Liver (tissue), 9 donors: ENCODE data around the gene MCF2L. TPM values are rescaled to one million over a fixed set of nuclear protein-coding genes. Genes with fewer than 3 reads are reported as not detected.

Experiments
- DNase-seq: peaks from one replicate; pipeline ENCODE4 v3.0.0-alpha.2; 2017; ENCODE audit warnings: low spot score
- H3K27ac ChIP-seq, 2 donors: one replicate each; pipeline ENCODE4 v1.7.0; 2013; ENCODE audit warnings: inconsistent platforms in 2 of 2, low read length in 2 of 2, control low read depth in 1 of 2, low read depth in 1 of 2, mild to moderate bottlenecking in 1 of 2
- H3K27me3 ChIP-seq, 4 donors: one replicate each; pipeline versions ENCODE4 v1.6.1 to v1.7.0; 2013; ENCODE audit warnings: low read length in 3 of 4, inconsistent platforms in 1 of 4, mild to moderate bottlenecking in 1 of 4, moderate library complexity in 1 of 4; ENCODE audit not compliant: control insufficient read depth in 4 of 4, insufficient read depth in 4 of 4
- H3K36me3 ChIP-seq, 4 donors: one replicate each; pipeline versions ENCODE4 v1.6.1 to v1.7.0; 2013; ENCODE audit warnings: low read length in 3 of 4, mild to moderate bottlenecking in 3 of 4, low read depth in 1 of 4, moderate library complexity in 1 of 4; ENCODE audit not compliant: control insufficient read depth in 4 of 4, insufficient read depth in 3 of 4
- H3K4me1 ChIP-seq, 4 donors: one replicate each; pipeline versions ENCODE4 v1.6.1 to v1.7.0; 2013; ENCODE audit warnings: low read length in 3 of 4, mild to moderate bottlenecking in 3 of 4, moderate library complexity in 1 of 4; ENCODE audit not compliant: control insufficient read depth in 4 of 4, insufficient read depth in 4 of 4
- H3K4me3 ChIP-seq, 3 donors: one replicate each; pipeline versions ENCODE4 v1.6.1 to v1.7.0; 2013; ENCODE audit warnings: low read length in 3 of 3, control low read depth in 1 of 3, low read depth in 1 of 3, mild to moderate bottlenecking in 1 of 3
- H3K9ac ChIP-seq, 2 donors: one replicate each; pipeline ENCODE4 v1.7.0; 2013; ENCODE audit warnings: low read length in 2 of 2, mild to moderate bottlenecking in 2 of 2, moderate library complexity in 2 of 2, control low read depth in 1 of 2, low read depth in 1 of 2
- H3K9me3 ChIP-seq, 4 donors: one replicate each; pipeline versions ENCODE4 v1.6.1 to v1.7.0; 2013; ENCODE audit warnings: low read length in 3 of 4; ENCODE audit not compliant: control insufficient read depth in 4 of 4
- CTCF ChIP-seq: fragments of 150-350 bp; IDR thresholded peaks from 2 replicates; pipeline ENCODE4 v1.5.1; 2017; ENCODE audit warnings: improper control_type of control experiment, low read depth, low read length; ENCODE audit not compliant: missing input control
- EGR1 ChIP-seq, 2 donors: IDR thresholded peaks; 2 replicates each; pipeline ENCODE4 v1.6.1; 2016 to 2018; ENCODE audit warnings: antibody characterized with exemption in 2 of 2, low read depth in 2 of 2
- FOXA1 ChIP-seq: IDR thresholded peaks from 2 replicates; pipeline ENCODE4 v1.6.1; 2016; ENCODE audit warnings: antibody characterized with exemption
- FOXA2 ChIP-seq: IDR thresholded peaks from 2 replicates; pipeline ENCODE4 v1.6.1; 2016; ENCODE audit warnings: antibody characterized with exemption
- GABPA ChIP-seq, 2 donors: IDR thresholded peaks in 1 of 2; conservative IDR thresholded peaks in 1 of 2; 2 replicates each; pipeline ENCODE4 v1.6.1; 2016; ENCODE audit warnings: antibody characterized with exemption in 2 of 2, mild to moderate bottlenecking in 1 of 2, moderate library complexity in 1 of 2
- HNF4A ChIP-seq, 2 donors: conservative IDR thresholded peaks; 2 replicates each; pipeline ENCODE4 v1.6.1; 2016; ENCODE audit warnings: antibody characterized with exemption in 2 of 2, mild to moderate bottlenecking in 2 of 2
- HNF4G ChIP-seq: IDR thresholded peaks from 2 replicates; pipeline ENCODE4 v1.6.1; 2016; ENCODE audit warnings: antibody characterized with exemption
- JUND ChIP-seq, 2 donors: IDR thresholded peaks; 2 replicates each; pipeline ENCODE4 v1.6.1; 2016; ENCODE audit warnings: antibody characterized with exemption in 2 of 2
- MAX ChIP-seq: IDR thresholded peaks from 2 replicates; pipeline ENCODE4 v1.6.1; 2016; ENCODE audit warnings: antibody characterized with exemption
- NR2F2 ChIP-seq: IDR thresholded peaks from 2 replicates; pipeline ENCODE4 v1.6.1; 2016; ENCODE audit warnings: antibody characterized with exemption
- RAD21 ChIP-seq, 2 donors: IDR thresholded peaks; 2 replicates each; pipeline ENCODE4 v1.6.1; 2016; ENCODE audit warnings: antibody characterized with exemption in 2 of 2, mild to moderate bottlenecking in 2 of 2
- REST ChIP-seq: IDR thresholded peaks from 2 replicates; pipeline ENCODE4 v1.6.1; 2016; ENCODE audit warnings: antibody characterized with exemption, mild to moderate bottlenecking
- RXRA ChIP-seq, 2 donors: IDR thresholded peaks; 2 replicates each; pipeline ENCODE4 v1.6.1; 2017 to 2018; ENCODE audit warnings: antibody characterized with exemption in 2 of 2, mild to moderate bottlenecking in 1 of 2
- SP1 ChIP-seq: IDR thresholded peaks from 2 replicates; pipeline ENCODE4 v1.6.1; 2018; ENCODE audit warnings: antibody characterized with exemption, mild to moderate bottlenecking
- TAF1 ChIP-seq: conservative IDR thresholded peaks from 2 replicates; pipeline ENCODE4 v1.6.1; 2016; ENCODE audit warnings: antibody characterized with exemption, mild to moderate bottlenecking
- YY1 ChIP-seq: IDR thresholded peaks from 2 replicates; pipeline ENCODE4 v1.6.1; 2016; ENCODE audit warnings: antibody characterized with exemption, mild to moderate bottlenecking
- ZBTB33 ChIP-seq: IDR thresholded peaks from 2 replicates; pipeline ENCODE4 v1.6.1; 2016; ENCODE audit warnings: antibody characterized with exemption
- WGBS: extraction: QIAGEN DNeasy Blood & Tissue Kit; methylation state at CpG from one replicate; pipeline ENCODE4 v1.1.7; 2013; 5-methylcytosine and 5-hydroxymethylcytosine counted together
- polyA plus RNA-seq, 2 donors: library from polyadenylated mRNA; stranded (reverse) in 1 of 2; unstranded in 1 of 2; fragments of 200-250 nt in 1 of 2; fragments of >200 nt in 1 of 2; fragmentation: Nextera tagmentation in 1 of 2; extraction: Ambion mirVana in 1 of 2; gene quantifications; one replicate each; pipeline versions ENCODE4 v1.2.1 to v1.2.3, GENCODE V29; 2013 to 2015
- total RNA-seq, 2 donors: library from RNA; depleted of rRNA; stranded (reverse); fragments of >200 nt; gene quantifications; one replicate each; pipeline ENCODE4 v1.2.3, GENCODE V29; 2014
- TF ChIP-seq, protein P1 (sequence below): IDR thresholded peaks from 2 replicates; pipeline ENCODE4 v1.6.1; 2016; ENCODE audit warnings: antibody characterized with exemption
- donor health status: healthy.
- donor health status: healthy.
- donor health status: healthy.
- donor health status: healthy.
- donor health status: healthy.

Gene MCF2L
- total and polyA plus RNA-seq, 4 donors: 2.9 to 12.8 (median 7.1) TPM

DNA sequence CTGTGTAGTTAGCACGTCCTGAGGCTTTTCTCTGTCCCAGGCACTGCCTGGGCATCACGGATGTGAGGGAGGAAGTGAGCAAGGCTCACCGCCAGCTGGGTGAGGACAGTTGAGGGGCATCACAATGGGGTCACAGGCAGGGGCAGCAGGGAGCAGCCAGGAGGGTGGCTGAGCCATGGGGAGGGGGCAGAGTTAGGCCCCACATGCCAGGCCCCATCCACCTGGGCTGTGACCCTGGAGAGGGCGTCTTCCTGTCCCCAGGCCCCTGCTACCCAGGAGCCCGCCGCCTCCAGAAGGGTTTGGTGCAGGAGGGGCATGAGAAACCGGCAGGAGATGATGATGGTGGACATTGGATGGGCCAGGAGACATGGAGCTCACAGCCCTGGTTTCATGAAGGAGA, 79.8 kb downstream of the MCF2L start:
- DNase-seq: no peak
- no peak overlapping the region for H3K27ac ChIP-seq
- H3K4me1 ChIP-seq: no peaks in the 10 kb centered on the region
- H3K36me3 ChIP-seq: peaks cover 0 to 17% (median 7%) of the 10 kb centered on the region in 4 donors
- H3K4me3 ChIP-seq: no peak overlapping the region
- 84% methylated on average over 7 of the region's 7 CpGs for WGBS
- H3K9ac ChIP-seq: no peak overlapping the region
- TF ChIP-seq REST: no peak
- no peak for TF ChIP-seq NR2F2
- TF ChIP-seq YY1: no peak
- TF ChIP-seq, protein P1, sequence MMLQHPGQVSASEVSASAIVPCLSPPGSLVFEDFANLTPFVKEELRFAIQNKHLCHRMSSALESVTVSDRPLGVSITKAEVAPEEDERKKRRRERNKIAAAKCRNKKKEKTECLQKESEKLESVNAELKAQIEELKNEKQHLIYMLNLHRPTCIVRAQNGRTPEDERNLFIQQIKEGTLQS: no peak
- TF ChIP-seq HNF4G: no peak
- no peak for TF ChIP-seq RAD21 (IDR thresholded peaks at IDR 0.05)
- no peak for TF ChIP-seq SP1
- no peak for TF ChIP-seq FOXA1
- no peaks in the 10 kb centered on the region for H3K27me3 ChIP-seq
- no peaks in the 10 kb centered on the region for H3K9me3 ChIP-seq

GRCh38 chr13:113049521-113049941, 80.5 kb downstream of the MCF2L start:
- H3K4me3 ChIP-seq: no peak overlapping the region
- H3K27ac ChIP-seq: no peak overlapping the region
- WGBS: 85% methylated on average over 13 of the region's 13 CpGs
- TF ChIP-seq HNF4G: no peak
- no peak for TF ChIP-seq FOXA1
- TF ChIP-seq NR2F2: no peak
- TF ChIP-seq HNF4A (conservative IDR thresholded peaks at IDR 0.05): no peak
- no peak for TF ChIP-seq YY1
- TF ChIP-seq MAX: no peak
- TF ChIP-seq, protein P1: no peak
- no peak for TF ChIP-seq TAF1
- TF ChIP-seq CTCF: no peak
- TF ChIP-seq EGR1 (IDR thresholded peaks at IDR 0.05; ENCODE audit: low read depth in 2 of 2): no peak
- no peak for TF ChIP-seq GABPA (IDR thresholded peaks at IDR 0.05 in 1 of 2, conservative IDR thresholded peaks at IDR 0.05 in 1 of 2)
- TF ChIP-seq ZBTB33: no peak
- TF ChIP-seq JUND (IDR thresholded peaks at IDR 0.05): no peak
- no peak for TF ChIP-seq REST
- no peak for TF ChIP-seq FOXA2
- TF ChIP-seq RXRA (IDR thresholded peaks at IDR 0.05): no peak
- no peak for TF ChIP-seq SP1
- TF ChIP-seq RAD21 (IDR thresholded peaks at IDR 0.05): no peak
- H3K36me3 ChIP-seq: peaks cover 0 to 19% (median 8%) of the 10 kb centered on the region in 4 donors
- no peak for DNase-seq
- no peaks in the 10 kb centered on the region for H3K9me3 ChIP-seq
- no peaks in the 10 kb centered on the region for H3K27me3 ChIP-seq
- no peaks in the 10 kb centered on the region for H3K4me1 ChIP-seq
- H3K9ac ChIP-seq: no peak overlapping the region
